Caki2 (cell line): ENCODE measurements around the gene ZNRD2. TPM values are rescaled to one million over a fixed set of nuclear protein-coding genes. Genes with fewer than 3 reads are reported as not detected.
"Not testable (repeated sequence)": the region's sequence is repeated elsewhere in the genome, so short reads cannot be mapped to it uniquely, and the experiment has no call there.

Experiments
- DNase-seq: peaks from one replicate; pipeline ENCODE4 v3.0.0-alpha.2; 2015; ENCODE audit warnings: low read depth
- in situ Hi-C: cut with HindIII; loops from 2 replicates; pipeline ENCODE4 v1.10.0; 2016; ENCODE audit warnings: low sequenced_read_pairs, low pct_unique_long_range_greater_than_20kb, mixed read lengths
- total RNA-seq: library from RNA; depleted of rRNA; stranded (reverse); fragments of >200 nt; shearing (Covaris generic); gene quantifications from 2 replicates; pipeline ENCODE4 v1.2.3, GENCODE V29; 2014; ENCODE audit warnings: low replicate concordance; rRNA removed

Gene ZNRD2, protein sequence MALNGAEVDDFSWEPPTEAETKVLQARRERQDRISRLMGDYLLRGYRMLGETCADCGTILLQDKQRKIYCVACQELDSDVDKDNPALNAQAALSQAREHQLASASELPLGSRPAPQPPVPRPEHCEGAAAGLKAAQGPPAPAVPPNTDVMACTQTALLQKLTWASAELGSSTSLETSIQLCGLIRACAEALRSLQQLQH
- 90.4 and 96.5 TPM in 2 replicates for total RNA-seq

GRCh38 chr11:65569973-65570918 is at the start of gene ZNRD2:
TSS of gene ZNRD2 (plus strand) at chr11:65570477. CDS start at chr11:65570492, 15 bp downstream.
- in situ Hi-C loops, result no loop called here
- peak; percentile 99 for DNase-seq

DNA sequence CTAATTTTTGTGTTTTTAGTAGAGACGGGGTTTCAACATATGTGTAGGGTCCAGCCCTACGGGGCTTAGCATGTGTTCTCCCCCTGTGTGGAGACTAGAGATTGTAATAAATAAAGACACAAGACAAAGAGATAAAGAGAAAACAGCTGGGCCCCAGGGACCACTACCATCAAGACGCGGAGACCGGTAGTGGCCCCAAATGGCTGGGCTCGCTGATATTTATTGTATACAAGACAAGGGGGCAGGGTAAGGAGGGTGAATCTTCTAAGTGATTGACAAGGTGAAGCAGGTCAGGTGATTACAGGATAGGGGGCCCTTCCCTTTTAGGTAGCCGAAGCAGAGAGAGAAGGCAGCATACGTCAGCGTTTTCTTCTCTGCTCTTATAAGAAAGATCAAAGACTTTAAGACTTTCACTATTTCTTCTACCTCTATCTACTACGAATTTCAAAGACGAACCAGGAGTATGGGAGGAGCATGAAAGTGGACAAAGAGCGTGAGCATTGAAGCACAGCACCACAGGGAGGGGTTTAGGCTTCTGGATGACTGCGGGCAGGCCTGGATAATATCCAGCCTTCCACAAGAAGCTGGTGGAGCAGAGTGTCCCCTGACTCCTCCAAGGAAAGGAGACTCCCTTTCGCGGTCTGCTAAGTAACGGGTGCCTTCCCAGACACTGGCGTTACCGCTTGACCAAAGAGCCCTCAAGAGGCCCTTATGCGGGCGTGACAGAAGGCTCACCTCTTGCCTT is 48.3 kb upstream of the ZNRD2 start:
- peak; percentile 82 for DNase-seq
- in situ Hi-C loops, result not testable (repeated sequence)

- peak; percentile 42 for DNase-seq
- in situ Hi-C loops, result not testable (repeated sequence)
These were observed 47.3 kb upstream of the ZNRD2 start for GRCh38 chr11:65522718-65523630.

DNA sequence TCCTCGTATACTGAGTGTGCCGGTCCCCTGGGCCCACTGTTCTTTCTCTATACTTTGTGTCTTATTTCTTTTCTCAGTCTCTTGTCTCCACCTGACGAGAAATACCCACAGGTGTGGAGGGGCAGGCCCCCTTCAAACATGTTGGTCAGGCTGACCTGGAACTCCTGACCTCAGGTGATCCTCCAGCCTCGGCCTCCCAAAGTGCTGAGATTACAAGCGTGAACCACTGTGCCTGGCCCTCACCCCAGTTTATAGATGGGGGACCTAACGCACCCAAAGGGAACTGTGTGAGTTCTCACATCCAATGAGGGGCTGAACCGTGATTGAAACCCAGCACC is 46.7 kb upstream of the ZNRD2 start:
- not testable (repeated sequence) for DNase-seq

DNA sequence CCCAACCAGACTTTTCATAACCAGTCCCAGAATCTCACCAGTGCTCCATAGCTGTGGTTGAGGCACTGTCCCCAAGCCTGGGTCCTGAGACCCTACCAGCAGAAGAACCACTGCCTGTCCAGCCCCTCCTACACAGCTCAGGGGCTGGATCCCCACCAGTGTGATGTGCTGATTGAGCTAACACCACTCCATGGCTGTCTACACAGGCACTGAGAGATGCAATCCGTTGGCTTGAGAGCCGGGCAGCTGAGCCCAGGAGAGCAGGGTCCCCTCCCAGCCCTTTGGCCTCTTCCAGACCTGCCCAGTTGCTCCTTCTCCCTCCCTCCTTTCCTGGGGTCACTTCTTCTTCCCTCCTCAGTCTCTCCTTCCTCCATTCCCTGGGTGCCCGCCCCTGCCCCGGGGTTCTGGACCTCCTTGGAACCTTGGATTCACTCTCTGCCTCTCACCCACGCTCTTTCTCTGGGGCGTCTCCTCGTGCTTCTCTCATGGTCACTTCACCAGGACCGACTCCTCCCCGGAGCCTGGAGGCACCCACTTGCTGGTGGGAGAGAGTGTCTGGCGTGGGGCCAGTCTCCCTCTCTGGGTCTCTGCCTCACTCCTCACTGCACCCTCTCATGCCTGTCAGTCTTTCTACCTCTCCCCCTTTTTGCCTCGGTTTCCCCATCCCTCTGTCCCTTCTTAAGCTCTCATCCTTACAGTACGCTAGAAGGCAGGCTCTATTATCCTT is 46.1 kb upstream of the ZNRD2 start:
- peak; percentile 42 for DNase-seq
- in situ Hi-C loops, result no loop called here

More for the DNA sequence above, 46.7 kb upstream of the ZNRD2 start:
- in situ Hi-C loops, result not testable (repeated sequence)

DNA sequence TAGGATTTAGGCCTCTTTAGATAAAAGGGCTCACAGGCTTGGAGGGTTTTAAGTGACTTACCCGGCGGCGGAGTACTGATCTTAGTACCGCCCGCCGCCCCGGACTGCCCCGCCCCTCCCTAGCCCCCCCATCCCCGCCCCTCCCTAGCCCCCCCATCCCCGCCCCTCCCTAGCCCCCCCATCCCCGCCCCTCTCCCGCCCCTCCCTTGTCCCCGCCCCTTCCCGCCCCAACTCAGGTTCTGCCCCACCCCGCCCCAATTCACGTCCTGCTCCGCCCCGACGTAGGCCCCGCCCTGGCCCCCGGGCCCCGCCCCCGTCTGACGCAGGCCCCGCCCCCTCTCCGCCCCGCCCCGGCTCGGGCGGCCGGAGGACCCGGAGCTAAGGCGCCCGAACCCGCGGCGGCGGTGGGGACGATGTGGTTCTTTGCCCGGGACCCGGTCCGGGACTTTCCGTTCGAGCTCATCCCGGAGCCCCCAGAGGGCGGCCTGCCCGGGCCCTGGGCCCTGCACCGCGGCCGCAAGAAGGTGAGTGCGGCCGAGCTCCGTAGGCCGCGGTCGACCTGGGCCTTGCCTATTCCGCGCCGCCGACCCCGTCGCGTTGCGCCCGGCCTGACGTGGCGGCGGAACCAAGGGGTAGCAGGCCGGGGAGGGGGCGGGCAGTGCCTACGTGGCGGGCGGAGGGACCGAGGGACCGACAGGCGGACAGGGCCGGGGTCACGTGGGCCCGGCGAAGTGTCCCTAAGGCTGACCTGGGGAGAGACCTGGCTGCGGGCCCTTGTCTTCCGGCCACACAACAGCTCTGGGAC is 45.3 kb upstream of the ZNRD2 start, which contains the start of gene SCYL1:
SCYL1 (plus strand) TSS at position 343 of the 805 bp plus-strand sequence; CDS start at position 414, 71 bp downstream.
- peak; percentile 31 for DNase-seq
- in situ Hi-C loops, result no loop called here

GRCh38 chr11:65525546-65526480 is 44.5 kb upstream of the ZNRD2 start:
- DNase-seq, result no peak
- in situ Hi-C loops, result no loop called here

GRCh38 chr11:65526744-65527143 is 43.5 kb upstream of the ZNRD2 start:
- DNase-seq, result no peak
- in situ Hi-C loops, result no loop called here

DNA sequence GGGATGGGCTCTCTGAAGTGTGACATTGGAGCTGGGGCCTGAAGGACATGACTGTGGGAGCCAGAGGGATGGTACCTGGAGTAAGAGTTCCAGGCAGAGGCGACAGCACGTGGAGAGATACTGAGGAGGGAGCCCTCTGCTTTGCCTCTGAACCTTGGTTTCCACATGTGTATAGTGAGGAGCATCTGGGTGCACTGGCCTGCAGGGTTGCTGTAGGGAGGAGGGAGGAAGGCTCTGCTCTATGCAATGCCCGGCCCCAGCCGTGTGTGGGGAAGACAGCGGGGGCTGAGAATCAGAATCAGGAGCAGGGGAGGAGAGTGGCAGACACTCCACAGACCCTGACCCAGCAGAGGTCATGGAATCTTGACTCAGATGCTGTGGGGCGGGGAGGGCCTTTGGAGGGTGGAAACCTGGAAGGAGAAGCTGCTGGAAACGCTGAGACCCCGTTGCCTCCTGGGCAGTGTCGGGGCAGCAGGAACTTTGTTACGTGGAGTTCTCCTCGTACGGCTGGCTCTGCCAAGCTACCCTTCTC is 41.4 kb upstream of the ZNRD2 start:
- in situ Hi-C loops, result no loop called here
- no peak for DNase-seq

GRCh38 chr11:65529475-65530156 is 40.7 kb upstream of the ZNRD2 start:
- DNase-seq, result no peak
- in situ Hi-C loops, result no loop called here

DNA sequence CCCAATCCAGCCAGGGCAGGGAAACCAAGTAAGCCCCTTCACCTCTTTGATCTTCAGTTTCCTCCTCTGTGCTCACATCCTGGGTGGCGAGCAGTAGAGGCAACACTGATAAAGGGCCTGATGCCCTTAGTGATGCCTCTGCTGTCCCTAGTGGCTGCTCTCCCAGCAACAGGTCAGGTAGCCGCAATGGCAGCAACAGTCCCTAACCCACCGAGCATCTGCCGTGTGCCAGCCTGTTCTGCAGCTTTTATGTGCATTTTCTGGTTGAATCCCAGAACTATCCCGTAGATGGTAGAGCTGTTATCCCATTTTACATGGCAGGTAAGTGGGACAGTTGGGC is 40.1 kb upstream of the ZNRD2 start:
- DNase-seq, result no peak
- in situ Hi-C loops, result no loop called here

GRCh38 chr11:65532388-65533064 is 37.8 kb upstream of the ZNRD2 start:
- DNase-seq, result no peak
- in situ Hi-C loops, result no loop called here

- in situ Hi-C loops, result no loop called here
- no peak for DNase-seq
These were observed 35.2 kb upstream of the ZNRD2 start for GRCh38 chr11:65535102-65535501.
